CD4-positive, alpha-beta T cell treated with Interleukin-2 at 100 ng/mL for 4 hours (primary cell): Measurements from ENCODE around the gene CCR1.
"Not testable (repeated sequence)": the region's sequence is repeated elsewhere in the genome, so short reads cannot be mapped to it uniquely, and the experiment has no call there.

Experiments used
- DNase-seq: peaks from one replicate; pipeline ENCODE4 v3.0.0-alpha.2; 2020; ENCODE audit warnings: low spot score

The CCR1 gene

DNA sequence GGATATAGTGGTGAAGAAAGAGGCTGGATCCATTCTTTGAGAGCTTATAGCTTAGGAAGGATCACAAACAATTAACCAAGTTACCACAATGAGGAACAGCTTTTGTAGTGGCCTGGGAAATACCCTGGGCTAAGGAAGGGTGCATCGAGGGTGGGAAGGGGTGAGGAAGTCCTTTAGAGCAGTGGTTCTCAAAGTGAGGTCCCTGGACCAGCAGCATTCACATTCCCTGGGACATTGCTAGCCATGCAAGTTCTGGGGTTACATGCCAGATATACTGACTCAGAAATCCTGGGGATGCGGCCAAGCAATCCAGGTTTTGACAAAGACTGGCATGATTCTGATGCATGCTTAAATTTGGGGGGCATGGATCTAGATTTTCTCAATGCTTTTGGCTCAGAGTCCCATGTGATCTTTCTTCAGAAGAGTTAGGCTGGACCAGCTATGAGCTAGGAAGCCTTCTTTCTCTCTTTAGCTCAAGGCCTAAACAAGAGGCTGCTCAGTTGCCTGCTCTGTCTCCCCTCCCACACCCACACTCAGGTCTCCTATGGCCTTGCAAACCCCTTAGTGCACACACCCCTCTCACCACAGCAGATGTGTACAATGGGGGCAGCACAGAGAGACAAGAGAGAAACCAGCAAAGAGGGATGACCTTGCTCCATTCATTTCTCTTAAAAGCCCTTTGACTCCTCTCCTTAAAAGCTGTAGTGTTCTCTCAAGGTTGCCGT, 1.8 kb upstream of the CCR1 start:
- DNase-seq, result no peak

DNA sequence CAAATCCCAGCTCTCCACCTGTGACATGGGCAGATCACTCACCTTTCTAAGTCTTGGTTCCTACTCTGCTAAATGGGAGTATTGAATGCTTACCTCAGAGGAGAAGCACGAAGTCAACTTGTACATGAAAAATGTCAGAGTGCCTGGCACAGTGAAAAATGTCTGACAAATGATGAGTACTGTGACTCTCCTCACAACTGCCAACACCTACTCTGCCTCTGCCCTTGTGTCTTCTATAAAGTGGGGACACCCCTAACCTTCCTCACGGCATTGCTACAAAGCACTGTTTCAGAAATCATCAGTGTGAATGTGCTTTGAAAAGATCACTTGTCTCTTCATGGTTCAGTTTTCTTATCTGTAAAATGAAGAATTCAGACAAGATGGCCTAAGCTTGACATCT, 940 bp upstream of the CCR1 start:
- DNase-seq, result no peak

DNA sequence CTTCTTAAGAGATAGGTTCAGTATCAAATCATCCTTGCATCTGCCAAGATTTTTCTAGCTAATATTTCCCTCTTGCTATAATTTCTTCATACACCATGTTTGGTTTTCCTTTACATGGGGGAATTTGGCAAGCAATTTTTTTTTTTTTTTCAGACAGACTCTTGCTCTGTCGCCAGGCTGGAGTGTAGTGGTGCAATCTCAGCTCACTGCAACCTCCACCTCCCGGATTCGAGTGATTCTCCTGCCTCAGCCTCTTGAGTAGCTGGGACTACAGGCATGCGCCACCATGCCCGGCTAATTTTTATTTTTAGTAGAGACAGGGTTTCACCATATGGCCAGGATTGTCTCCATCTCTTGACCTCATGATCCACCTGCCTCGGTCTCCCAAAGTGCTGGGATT, 599 bp downstream of the CCR1 start:
- DNase-seq, result not testable (repeated sequence)

DNA sequence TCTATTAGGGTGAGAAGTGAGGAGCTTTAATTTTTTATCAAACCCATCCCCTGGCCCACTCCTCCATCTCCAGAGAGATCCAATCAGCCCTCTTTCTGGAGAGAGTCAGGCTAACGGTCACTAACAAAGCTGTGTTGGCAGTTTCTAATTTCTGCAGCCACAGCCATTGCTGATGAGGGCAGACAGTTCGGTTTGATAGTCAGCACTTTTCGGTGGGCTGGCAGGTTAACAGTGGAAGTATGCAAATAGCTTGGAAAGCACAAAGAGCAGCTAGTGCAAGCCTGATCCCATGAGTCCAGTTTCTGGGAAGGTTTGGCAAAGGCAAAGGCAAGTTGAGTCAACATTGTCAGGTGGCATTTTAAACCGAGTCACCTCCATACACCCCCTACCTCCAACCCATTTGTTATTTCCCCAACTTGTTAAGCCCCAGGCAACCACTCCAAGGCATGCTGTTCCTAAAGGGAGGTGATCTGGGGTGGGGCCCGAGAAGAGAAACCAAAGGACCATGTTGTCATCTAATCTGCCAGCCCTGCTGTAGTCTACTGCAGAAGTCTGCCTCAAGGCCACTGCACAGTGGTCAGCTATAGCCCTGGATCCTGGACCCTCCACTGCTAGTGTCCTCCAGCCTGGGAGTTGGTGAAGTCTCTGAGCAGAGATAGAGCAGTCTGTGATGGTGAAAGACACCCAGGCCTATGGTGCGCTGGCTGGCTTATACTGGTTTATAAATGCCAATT, 1.7 kb downstream of the CCR1 start:
- DNase-seq, result no peak

DNA sequence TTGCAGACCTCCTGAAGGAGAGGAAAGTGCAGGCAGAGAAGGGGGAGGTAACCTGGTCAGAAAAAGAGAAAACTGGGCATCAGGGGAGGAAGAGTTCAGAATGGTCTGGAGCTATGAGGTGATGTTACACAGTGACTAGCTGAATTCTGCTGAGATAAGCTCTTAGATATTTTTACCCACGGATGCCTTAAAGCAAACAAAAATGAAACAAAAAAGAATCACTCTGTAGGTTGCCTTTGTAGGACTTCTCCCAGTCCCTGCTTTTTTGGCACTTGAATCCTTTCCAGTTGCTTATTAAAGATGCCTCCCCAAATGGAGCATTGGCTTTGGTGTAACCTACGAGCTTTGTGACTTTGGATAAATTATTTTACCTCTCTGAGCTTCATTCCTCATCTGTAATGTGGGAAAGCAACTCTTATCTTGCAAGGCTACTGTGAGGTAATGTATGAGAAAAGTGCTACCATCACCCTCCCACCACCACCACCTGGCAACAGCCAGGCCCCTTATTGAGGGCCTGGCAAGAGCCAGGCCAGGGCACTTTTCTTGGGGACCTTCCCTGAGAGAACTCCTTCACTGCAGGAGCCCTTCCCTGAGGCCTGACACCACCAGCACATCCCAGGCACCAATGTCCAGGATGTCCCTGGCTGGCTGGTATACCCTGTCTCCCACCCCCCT, 2.7 kb downstream of the CCR1 start:
- DNase-seq, result no peak

DNA sequence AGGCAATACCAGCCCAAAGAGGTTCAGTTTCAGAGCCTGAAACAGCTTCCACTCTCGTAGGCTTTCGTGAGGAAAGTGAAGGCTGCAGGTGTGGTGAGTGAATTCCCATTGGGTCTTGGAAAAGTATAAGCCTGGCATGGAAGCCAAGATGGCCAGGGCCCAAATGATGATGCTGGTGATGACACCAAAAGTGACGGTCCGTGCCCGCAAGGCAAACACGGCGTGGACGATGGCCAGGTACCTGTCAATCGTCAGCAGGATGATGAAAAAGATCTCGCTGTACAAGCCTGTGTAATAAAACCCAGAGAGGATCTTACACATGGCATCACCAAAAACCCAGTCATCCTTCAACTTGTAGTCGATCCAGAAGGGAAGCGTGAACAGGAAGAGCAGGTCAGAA, 4.4 kb downstream of the CCR1 start:
- DNase-seq, result no peak

DNA sequence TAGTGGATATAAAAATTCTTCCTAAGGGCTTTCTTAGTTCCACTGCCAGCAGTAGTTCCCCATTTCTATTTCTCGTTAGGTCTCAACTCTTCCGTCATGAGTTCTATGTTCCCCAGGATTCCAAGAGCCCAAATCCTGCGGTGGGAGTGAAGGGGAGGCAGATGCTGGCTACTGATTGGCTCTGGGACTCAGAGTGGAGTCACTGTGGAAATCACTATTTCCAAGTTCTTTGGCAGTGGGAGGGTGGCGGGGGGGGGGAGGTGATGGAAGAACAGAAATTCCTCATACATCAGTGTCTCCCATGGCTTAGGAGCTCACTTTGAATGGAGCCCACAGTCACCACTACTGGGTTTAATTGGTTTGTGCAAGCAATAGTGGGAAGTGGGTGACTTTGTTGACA, 5.6 kb downstream of the CCR1 start:
- no peak for DNase-seq

DNA sequence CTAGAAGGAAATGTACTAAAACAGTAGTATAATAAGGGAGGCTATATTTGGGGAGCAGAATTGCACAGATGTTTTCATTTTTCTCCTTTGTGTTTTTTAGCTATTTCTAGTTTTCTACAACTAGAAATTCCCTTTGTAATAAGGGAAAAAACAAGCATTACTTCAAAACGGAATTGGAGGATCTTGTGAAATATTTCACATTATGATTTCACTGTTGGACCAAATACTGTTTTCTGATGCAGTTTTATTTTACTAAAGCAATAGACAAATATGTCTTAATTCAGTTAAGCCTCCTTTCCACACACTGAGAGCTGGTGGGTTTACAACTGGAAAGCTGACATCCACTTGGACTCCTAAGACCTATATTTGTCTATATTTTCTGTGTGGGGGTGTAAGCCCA, 7.3 kb downstream of the CCR1 start:
- no peak for DNase-seq

DNA sequence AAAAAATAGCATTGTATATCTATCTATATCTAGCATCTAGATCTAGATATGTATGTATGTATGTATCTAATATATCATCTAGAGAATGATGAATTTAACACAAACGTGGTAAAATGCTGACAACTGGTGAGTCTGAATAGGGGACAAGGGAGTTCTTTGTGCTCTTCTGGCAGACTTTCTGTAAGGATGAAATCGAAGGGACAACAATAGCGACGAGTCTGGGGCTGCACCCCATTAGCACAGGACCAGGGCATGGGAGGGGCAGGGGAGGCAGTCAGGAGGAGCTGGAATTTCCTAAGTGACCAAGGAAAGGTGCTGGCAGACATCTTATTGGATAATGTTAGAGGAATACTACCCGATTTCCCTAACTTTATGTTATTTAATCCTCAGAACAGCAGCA, 7.9 kb downstream of the CCR1 start:
- DNase-seq, result no peak

DNA sequence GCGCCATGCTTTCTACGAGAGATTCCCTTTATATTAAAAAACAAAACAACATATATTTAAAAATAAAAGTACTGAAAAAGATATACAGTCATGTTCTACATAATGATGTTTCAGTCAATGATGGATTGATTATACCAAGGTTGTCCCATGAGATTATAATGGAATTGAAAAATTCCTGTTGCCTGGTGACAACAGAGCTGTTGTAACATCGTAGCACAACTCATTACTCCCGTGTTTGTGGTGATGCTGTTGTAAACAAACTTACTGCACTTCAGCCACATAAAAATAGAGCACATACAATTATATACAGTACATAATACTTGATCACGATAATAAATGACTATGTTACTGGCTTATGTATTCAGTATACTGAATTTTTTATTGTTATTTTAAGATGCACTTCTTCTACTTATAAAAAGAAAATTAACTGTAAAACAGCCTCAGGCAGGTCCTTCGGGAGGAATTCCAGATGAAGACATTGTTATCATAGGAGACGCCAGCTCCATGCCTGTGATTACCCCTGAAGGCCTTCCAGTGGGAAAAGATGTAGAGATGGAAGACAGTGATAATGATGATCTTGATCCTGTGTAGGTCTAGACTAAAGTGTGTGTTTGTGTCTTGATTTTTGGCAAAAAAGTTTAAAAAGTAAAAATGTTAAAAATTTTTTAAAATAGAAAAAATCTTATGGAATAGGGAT, 11.7 kb downstream of the CCR1 start:
- DNase-seq, result no peak

DNA sequence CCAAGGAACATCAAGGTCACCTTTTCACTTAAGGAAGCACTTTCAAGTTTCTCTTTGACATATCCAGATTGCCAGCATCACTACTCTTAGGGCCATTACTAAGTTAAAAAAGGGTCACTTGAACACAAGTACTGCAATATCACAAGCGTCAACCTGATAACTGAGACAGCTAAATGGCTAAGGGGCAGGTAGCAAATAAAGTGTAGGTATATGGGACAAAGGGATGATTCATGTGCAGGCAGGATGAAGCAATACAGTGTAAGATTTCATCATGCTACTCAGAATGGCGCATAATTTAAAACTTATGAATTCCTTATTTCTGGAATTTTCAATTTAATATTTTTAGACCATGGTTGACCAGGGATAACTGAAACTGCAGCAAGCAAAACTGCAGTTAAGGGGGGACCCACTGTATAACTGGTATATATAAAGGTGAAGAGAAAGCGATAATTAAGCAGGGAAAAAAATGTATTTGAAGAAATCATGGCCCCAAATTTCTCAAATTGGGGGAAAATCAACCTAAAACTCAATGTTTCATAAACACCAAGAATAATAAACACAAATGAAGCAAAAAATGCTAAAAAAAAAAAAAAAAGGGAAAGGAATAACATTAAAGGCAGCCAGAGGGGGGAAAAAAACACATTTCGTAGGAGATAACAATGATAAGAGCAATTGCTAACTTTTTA, 13.1 kb downstream of the CCR1 start:
- DNase-seq, result no peak

DNA sequence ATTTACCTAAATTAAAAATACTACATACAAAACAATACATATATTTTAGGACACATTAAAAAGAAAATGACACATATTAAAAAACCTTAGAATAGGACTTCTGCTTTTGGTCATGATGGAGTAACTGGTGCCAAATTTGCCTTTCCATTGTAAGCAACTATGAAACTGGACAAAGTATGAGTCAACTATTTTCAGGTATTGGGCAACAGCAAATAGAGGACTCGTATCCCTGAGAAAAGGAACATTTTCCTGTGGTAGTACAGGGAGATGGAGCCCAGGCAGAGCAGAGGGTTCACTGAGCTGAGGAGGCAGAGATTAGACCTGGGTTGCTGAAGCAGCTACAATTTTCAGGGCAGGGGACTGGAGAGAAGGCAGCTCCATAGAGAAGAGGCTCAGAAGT, 14.7 kb downstream of the CCR1 start:
- DNase-seq, result no peak

DNA sequence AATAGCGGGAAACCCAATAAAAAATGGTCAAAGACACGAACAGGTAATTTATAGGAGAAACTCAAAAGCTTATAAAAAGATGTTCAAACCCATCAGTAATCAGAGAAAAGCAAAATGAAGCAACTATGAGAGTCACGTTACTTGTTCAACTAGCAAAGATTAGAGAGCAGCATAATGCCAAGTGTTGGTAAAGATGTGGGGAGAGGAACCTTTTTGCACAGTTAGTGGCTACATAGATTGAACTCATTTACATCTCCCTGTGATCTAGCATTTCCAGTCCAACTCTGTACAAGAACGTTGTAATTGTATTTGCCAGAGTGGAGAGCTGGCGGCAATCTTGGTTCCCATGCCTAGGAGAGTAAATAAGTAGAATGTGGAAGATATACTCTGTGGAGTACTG, 15.2 kb downstream of the CCR1 start:
- no peak for DNase-seq

DNA sequence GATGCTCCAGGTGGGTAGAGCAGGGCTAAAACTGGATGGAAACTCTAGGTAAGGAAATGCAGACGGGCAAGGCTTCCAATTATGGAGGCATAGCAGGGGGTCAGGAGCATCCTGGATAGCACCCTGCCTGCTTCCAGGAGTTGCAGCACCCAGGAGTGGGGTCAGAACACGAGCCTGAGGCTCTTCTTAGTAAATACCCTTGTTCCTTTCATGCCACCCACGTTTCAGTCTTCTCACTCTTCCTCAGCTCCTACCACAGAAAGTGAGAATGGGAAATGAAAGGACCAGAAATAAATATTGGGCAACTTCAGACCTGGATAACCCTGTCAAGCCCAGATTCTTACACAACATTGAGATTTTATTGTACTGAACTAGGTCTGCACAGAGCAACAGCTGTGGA, 16.4 kb downstream of the CCR1 start:
- no peak for DNase-seq

DNA sequence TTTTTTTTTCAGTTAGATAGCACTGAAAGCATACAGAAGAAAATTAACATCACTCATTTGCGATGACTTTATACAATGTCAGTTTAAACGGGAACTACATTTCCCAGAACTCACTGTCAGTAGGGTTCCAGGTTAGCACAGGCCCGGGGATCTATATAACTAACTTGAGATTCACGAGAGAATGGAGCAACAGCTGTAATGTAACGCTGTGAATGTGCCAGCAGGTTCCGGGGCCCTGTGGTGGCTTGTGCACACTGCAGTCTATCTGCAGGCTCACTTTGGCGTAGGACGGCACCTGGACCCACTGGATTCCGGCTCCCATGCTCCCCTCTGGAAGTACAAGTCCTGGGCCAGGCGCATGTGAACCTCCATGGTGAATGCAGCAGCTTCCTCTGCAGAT, 19.4 kb downstream of the CCR1 start:
- DNase-seq, result no peak

DNA sequence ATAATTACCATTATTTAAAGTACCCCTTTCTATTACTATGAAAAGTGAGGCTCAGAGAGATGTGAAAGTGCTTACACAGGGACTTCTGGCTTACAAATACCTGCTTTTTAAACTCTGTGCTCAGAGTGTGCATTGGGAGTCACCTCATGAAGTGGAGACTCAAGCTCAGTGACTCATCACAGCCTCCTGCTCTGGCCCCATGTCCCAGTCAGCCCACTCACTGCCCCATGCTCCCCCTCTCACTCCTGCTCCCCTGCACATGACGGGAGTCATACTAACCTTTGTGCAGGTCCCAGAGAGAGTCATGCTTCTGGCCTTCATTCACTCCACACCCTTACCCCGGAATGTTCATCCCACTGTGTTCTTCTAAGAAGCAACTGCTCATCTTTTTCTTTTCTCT, 20.2 kb downstream of the CCR1 start:
- DNase-seq, result no peak

DNA sequence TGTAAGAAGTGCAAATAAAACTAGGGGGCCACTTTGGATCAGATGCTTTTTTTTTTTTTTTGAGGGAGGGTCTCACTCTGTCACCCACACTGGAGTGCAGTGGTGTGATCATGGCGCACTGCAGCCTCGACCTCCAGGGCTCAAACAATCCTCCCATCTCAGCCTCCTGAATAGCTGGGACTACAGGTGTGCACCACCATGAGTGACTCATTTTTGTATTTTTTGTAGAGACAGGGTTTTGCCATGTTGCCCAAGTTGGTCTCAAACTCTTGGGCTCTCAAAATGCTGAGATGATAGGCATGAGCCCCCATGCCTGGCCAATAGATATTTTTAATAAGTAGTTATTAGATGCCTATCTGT, 20.8 kb downstream of the CCR1 start:
- no peak for DNase-seq

DNA sequence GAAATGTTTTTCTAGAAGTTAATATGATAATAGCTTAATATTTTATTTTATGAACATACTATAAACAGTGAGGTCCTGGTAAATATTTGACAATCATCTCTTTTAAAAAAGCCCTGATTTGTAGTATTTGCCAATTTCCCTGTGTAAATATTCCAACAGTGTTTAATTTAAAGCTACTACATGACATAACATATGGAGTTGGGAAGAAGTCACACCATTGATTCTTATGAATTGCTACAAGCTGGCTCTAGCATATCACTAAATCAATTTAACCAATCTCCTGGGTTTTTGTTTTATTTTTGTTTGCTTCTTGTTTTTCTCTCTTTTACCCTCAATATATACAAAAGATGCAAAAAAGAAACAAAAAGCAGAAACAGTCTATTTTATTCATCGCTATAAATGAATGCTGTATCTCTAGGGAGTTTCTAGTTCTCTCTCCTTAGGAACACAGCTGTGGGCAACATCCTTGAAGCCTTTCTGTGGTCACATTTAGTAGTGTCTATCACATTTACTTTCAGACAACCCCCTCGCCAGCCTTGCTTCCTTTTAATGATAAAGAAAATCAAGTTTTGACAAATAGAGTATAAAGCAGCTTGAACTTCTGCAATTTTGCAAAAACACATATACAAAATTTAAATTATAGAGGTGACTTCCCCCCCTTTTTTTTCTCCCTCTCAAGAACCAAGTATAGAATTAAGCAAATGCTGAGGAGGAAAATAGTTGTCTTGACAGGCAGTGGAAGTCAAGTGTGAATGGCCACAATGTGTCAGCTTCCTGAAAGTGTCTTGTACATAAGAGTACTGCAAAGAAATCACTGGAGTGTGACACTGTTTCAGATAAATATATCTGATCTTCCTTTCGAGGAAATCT, 21.4 kb downstream of the CCR1 start:
- peak; percentile 47 for DNase-seq

DNA sequence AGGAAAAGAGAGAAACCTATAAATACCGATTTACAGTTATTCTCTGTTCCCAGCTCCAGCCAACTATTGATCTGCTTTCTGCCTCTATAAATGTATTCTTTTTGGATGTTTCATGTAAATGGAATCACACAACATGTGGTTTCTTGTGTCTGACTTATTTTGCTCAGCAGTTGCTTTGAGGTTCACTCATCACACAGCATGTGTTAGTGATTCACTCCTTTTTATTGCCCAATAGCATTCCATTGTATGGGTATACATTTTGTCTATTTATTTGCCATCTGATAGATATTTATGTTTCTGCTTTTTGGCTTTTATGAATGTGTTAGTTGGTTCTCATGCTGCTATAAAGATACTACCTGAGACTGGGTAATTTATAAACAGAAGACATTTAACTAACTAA, 23.6 kb downstream of the CCR1 start:
- DNase-seq, result no peak

DNA sequence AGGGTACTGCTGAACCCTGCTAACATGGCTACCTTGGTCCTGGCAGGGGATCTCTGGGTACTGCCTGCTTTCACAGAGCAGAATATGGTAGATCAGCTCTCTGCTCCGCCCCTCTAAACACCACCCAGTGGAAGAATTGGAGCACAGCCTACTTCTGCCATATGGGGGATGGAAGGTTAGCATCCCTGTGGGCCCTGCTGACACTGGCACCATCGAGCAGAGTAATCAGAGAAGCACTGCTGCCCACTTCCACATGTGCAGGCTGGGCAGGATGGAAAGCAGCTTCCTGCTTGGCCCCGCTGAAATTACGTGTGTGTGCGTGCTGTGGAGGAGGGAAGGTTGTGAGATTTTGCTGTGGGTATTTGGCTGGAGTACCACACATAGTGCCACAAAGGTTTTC, 24.8 kb downstream of the CCR1 start:
- no peak for DNase-seq
